Right cardiac atrium (tissue), 5 donors: ENCODE results near the gene KSR2. TPM values are rescaled to one million over a fixed set of nuclear protein-coding genes. Genes with fewer than 3 reads are reported as not detected.

Source experiments
- ATAC-seq, 2 donors: fragments of 200-7000 bp; cut with Tn5 transposase; one replicate each; pipeline versions ENCODE4 v1.8.0 to v1.9.1; 2020; ENCODE audit warnings: moderate library complexity in 2 of 2, mild to moderate bottlenecking in 1 of 2
- DNase-seq, 3 donors: peaks; one replicate each; pipeline ENCODE4 v3.0.0-alpha.2; 2020
- H3K27ac ChIP-seq: one replicate; pipeline ENCODE4 v1.5.1; 2013; ENCODE audit warnings: mild to moderate bottlenecking, low read length, control low read depth, moderate library complexity
- H3K27me3 ChIP-seq: one replicate; pipeline ENCODE4 v1.6.1; 2013; ENCODE audit not compliant: control insufficient read depth, insufficient read depth
- H3K4me1 ChIP-seq: one replicate; pipeline ENCODE4 v1.6.1; 2013; ENCODE audit warnings: low read length; ENCODE audit not compliant: control insufficient read depth, insufficient read depth
- H3K4me3 ChIP-seq: one replicate; pipeline ENCODE4 v1.5.1; 2013; ENCODE audit warnings: low read length, control low read depth
- H3K9me3 ChIP-seq: one replicate; pipeline ENCODE4 v1.6.1; 2013; ENCODE audit warnings: low read length; ENCODE audit not compliant: control insufficient read depth
- WGBS: extraction: QIAGEN DNeasy Blood & Tissue Kit; methylation state at CpG from one replicate; pipeline ENCODE4 v1.1.7; 2013; 5-methylcytosine and 5-hydroxymethylcytosine counted together
- intact Hi-C, 4 donors: fragments of 100-400 bp; cut with DNase I; formaldehyde crosslinking; loops; one replicate each; pipeline versions ENCODE4 v1.11.0 to v1.14.0; 2022 to 2023
- polyA plus RNA-seq: library from polyadenylated mRNA; stranded (reverse); fragments of 200-250 nt; gene quantifications from one replicate; pipeline ENCODE4 v1.2.3, GENCODE V29; 2013
- total RNA-seq, 4 donors: library from RNA; stranded (reverse); fragmentation: NEBNext Ultra II Directional; extraction: Animal tissue kit (Norgen Biotek cat#: 25700); gene quantifications; one replicate each; pipeline ENCODE4 v1.2.1, GENCODE V29; 2021
- donor health status: healthy with polysubstance abuse.
- donor health status: DM: no; HTN: yes; CAD: no.
- donor health status: DM: no; HTN: no; CAD: no.
- donor health status: DM: no; HTN: yes; CAD: no; lungs with severe emphysema.
- donor health status: DM: yes; HTN: yes; CAD: no.

Gene KSR2
- total and polyA plus RNA-seq, 5 donors = 0.02 to 0.37 (median 0.03) TPM

- intact Hi-C loops = no loop called here
- no peaks in the 10 kb centered on the region for H3K27me3 ChIP-seq
- DNase-seq = no peak
- 53% methylated on average over 4 of the region's 4 CpGs for WGBS
- ATAC-seq = no peak
- no peaks in the 10 kb centered on the region for H3K9me3 ChIP-seq
- H3K27ac ChIP-seq = no peak overlapping the region
- no peaks in the 10 kb centered on the region for H3K4me1 ChIP-seq
- H3K4me3 ChIP-seq = no peak overlapping the region
Observed at GRCh38 chr12:117714203-117714602, 254.6 kb downstream of the KSR2 start.

- Histone ChIP-seq H3K4me3 (no peak overlapping the region), H3K27ac (no peak overlapping the region), H3K27me3 (no peaks in the 10 kb centered on the region), H3K9me3 (no peaks in the 10 kb centered on the region), H3K4me1 (no peaks in the 10 kb centered on the region)
- intact Hi-C loops = no loop called here
- ATAC-seq (no peak), DNase-seq (no peak)
- 88% methylated on average over 9 of the region's 9 CpGs for WGBS
Observed at GRCh38 chr12:117710121-117710520, 258.7 kb downstream of the KSR2 start.

GRCh38 chr12:117707861-117708260 is 260.9 kb downstream of the KSR2 start:
- WGBS = 75% methylated on average over 2 of the region's 2 CpGs
- Histone ChIP-seq H3K4me3 (no peak overlapping the region), H3K27ac (no peak overlapping the region), H3K9me3 (no peaks in the 10 kb centered on the region), H3K4me1 (no peaks in the 10 kb centered on the region), H3K27me3 (no peaks in the 10 kb centered on the region)
- no peak for DNase-seq
- ATAC-seq = no peak
- intact Hi-C loops = no loop called here

- DNase-seq (no peak), ATAC-seq (no peak)
- H3K27me3 ChIP-seq = no peaks in the 10 kb centered on the region
- H3K9me3 ChIP-seq = no peaks in the 10 kb centered on the region
- WGBS = 60% methylated on average over 4 of the region's 4 CpGs
- H3K27ac ChIP-seq = no peak overlapping the region
- no peaks in the 10 kb centered on the region for H3K4me1 ChIP-seq
- no peak overlapping the region for H3K4me3 ChIP-seq
- intact Hi-C loops = no loop called here
Observed at GRCh38 chr12:117703584-117703983, 265.2 kb downstream of the KSR2 start.

- no peak overlapping the region for H3K4me3 ChIP-seq
- WGBS = 57% methylated on average over 4 of the region's 4 CpGs
- no peaks in the 10 kb centered on the region for H3K4me1 ChIP-seq
- intact Hi-C loops = no loop called here
- no peaks in the 10 kb centered on the region for H3K9me3 ChIP-seq
- no peaks in the 10 kb centered on the region for H3K27me3 ChIP-seq
- ATAC-seq (no peak), DNase-seq (no peak)
- no peak overlapping the region for H3K27ac ChIP-seq
Observed at GRCh38 chr12:117702741-117703140, 266.0 kb downstream of the KSR2 start.

GRCh38 chr12:117699575-117699974 is 269.2 kb downstream of the KSR2 start:
- ATAC-seq = no peak
- Histone ChIP-seq H3K4me3 (no peak overlapping the region), H3K27ac (no peak overlapping the region), H3K9me3 (no peaks in the 10 kb centered on the region), H3K27me3 (no peaks in the 10 kb centered on the region), H3K4me1 (no peaks in the 10 kb centered on the region)
- no peak for DNase-seq
- intact Hi-C loops = no loop called here
- WGBS = 92% methylated on average over 5 of the region's 5 CpGs

GRCh38 chr12:117699118-117699517 is 269.7 kb downstream of the KSR2 start:
- H3K4me1 ChIP-seq = no peaks in the 10 kb centered on the region
- H3K27ac ChIP-seq = no peak overlapping the region
- no peaks in the 10 kb centered on the region for H3K27me3 ChIP-seq
- intact Hi-C loops = no loop called here
- no peak overlapping the region for H3K4me3 ChIP-seq
- ATAC-seq = no peak
- DNase-seq = no peak
- 88% methylated on average over 1 of the region's 1 CpG for WGBS
- H3K9me3 ChIP-seq = no peaks in the 10 kb centered on the region

GRCh38 chr12:117695956-117696355 is 272.8 kb downstream of the KSR2 start:
- no peak for DNase-seq
- intact Hi-C loops = no loop called here
- WGBS = 84% methylated on average over 6 of the region's 6 CpGs
- H3K4me1 ChIP-seq = no peaks in the 10 kb centered on the region
- no peak for ATAC-seq
- no peaks in the 10 kb centered on the region for H3K27me3 ChIP-seq
- no peak overlapping the region for H3K27ac ChIP-seq
- H3K9me3 ChIP-seq = no peaks in the 10 kb centered on the region
- H3K4me3 ChIP-seq = no peak overlapping the region

GRCh38 chr12:117692512-117692911 is 276.3 kb downstream of the KSR2 start:
- no peak for DNase-seq
- intact Hi-C loops = no loop called here
- no peak for ATAC-seq
- WGBS = 79% methylated on average over 2 of the region's 2 CpGs
- Histone ChIP-seq H3K9me3 (no peaks in the 10 kb centered on the region), H3K4me1 (no peaks in the 10 kb centered on the region), H3K27ac (no peak overlapping the region), H3K4me3 (no peak overlapping the region), H3K27me3 (no peaks in the 10 kb centered on the region)

GRCh38 chr12:117689857-117690256 is 278.9 kb downstream of the KSR2 start:
- no peak for ATAC-seq

GRCh38 chr12:117688446-117688845 is 280.3 kb downstream of the KSR2 start:
- H3K27ac ChIP-seq = no peak overlapping the region
- intact Hi-C loops = no loop called here
- H3K4me1 ChIP-seq = no peaks in the 10 kb centered on the region
- ATAC-seq (no peak), DNase-seq (no peak)
- H3K4me3 ChIP-seq = no peak overlapping the region
- 81% methylated on average over 5 of the region's 5 CpGs for WGBS
- H3K9me3 ChIP-seq = no peaks in the 10 kb centered on the region
- H3K27me3 ChIP-seq = no peaks in the 10 kb centered on the region

More at GRCh38 chr12:117689857-117690256, 278.9 kb downstream of the KSR2 start:
- no peak for DNase-seq
- no peaks in the 10 kb centered on the region for H3K9me3 ChIP-seq
- intact Hi-C loops = no loop called here
- H3K27ac ChIP-seq = no peak overlapping the region
- H3K4me1 ChIP-seq = no peaks in the 10 kb centered on the region
- no peaks in the 10 kb centered on the region for H3K27me3 ChIP-seq
- WGBS = 60% methylated on average over 1 of the region's 1 CpG
- no peak overlapping the region for H3K4me3 ChIP-seq

- WGBS = 21% methylated on average over 8 of the region's 8 CpGs
- no peak overlapping the region for H3K27ac ChIP-seq
- no peaks in the 10 kb centered on the region for H3K9me3 ChIP-seq
- no peaks in the 10 kb centered on the region for H3K4me1 ChIP-seq
- no peaks in the 10 kb centered on the region for H3K27me3 ChIP-seq
- DNase-seq (peak in 1 of 3 donors; percentile 24), ATAC-seq (peak in 1 of 2 donors; percentile 66)
- H3K4me3 ChIP-seq = no peak overlapping the region
- intact Hi-C loops = no loop called here
Observed at GRCh38 chr12:117686911-117687377, 281.8 kb downstream of the KSR2 start.
